Panc1 (cell line): ENCODE results near the gene ZNF124. TPM values are rescaled to one million over a fixed set of nuclear protein-coding genes. Genes with fewer than 3 reads are reported as not detected.

Experiments used
- ATAC-seq: fragments of 200-7000 bp; cut with Tn5 transposase; 2 replicates; pipeline ENCODE4 v1.9.1; 2020; ENCODE audit warnings: mild to moderate bottlenecking, moderate library complexity
- BruUV-seq: library from RNA; stranded (reverse); fragments of 400-500 nt; replicated peaks from 2 replicates; lab custom pipeline; 2021; lab: Mats Ljungman, UMichigan
- CTCF ChIA-PET: fragments of 300-600 bp; sonication (Branson Sonifier 250); formaldehyde crosslinking; loops from one replicate; lab custom pipeline; 2022; ENCODE audit warnings: antibody characterized with exemption; lab: Charles Lee
- POLR2A ChIA-PET: fragments of 300-600 bp; sonication (Branson Sonifier 250); formaldehyde crosslinking; loops from one replicate; lab custom pipeline; 2022; ENCODE audit warnings: antibody characterized with exemption; lab: Charles Lee
- DNase-seq: peaks from one replicate; pipeline ENCODE4 v3.0.0-alpha.2; 2010; ENCODE audit warnings: low read depth, low spot score
- H3K27ac ChIP-seq: 2 replicates; pipeline ENCODE4 v1.5.1; 2011; ENCODE audit warnings: mild to moderate bottlenecking, low read length, inconsistent platforms
- H3K27me3 ChIP-seq: fragments of 200-500 bp; sonication (Bioruptor generic); 2 replicates; pipeline ENCODE4 v1.6.0; 2014; ENCODE audit warnings: low read length, inconsistent platforms; ENCODE audit not compliant: control insufficient read depth, insufficient read depth
- H3K36me3 ChIP-seq: fragments of 200-500 bp; sonication (Bioruptor generic); 2 replicates; pipeline ENCODE4 v1.5.1; 2014; ENCODE audit warnings: inconsistent platforms, mild to moderate bottlenecking, low read length, moderate library complexity; ENCODE audit not compliant: control insufficient read depth, insufficient read depth
- H3K4me1 ChIP-seq: 2 replicates; pipeline ENCODE4 v1.5.1; 2011; ENCODE audit warnings: inconsistent platforms, mild to moderate bottlenecking, low read length, moderate library complexity; ENCODE audit not compliant: control insufficient read depth, insufficient read depth
- H3K4me3 ChIP-seq, 2 experiments: 2 replicates each; pipeline ENCODE4 v1.5.1; 2011 to 2012; ENCODE audit warnings: low read depth in 2 of 2, low read length in 2 of 2, mild to moderate bottlenecking in 2 of 2, inconsistent platforms in 1 of 2, moderate library complexity in 1 of 2
- H3K9me3 ChIP-seq: fragments of 200-500 bp; sonication (Bioruptor generic); 2 replicates; pipeline ENCODE4 v1.5.1; 2014; ENCODE audit warnings: low read depth, mild to moderate bottlenecking, inconsistent platforms, low read length, moderate library complexity; ENCODE audit not compliant: control insufficient read depth, insufficient read depth
- POLR2AphosphoS5 ChIP-seq: IDR thresholded peaks from 2 replicates; pipeline ENCODE4 v1.6.1; 2012; ENCODE audit warnings: mild to moderate bottlenecking, low read depth, low read length, moderate library complexity
- SIN3A ChIP-seq: IDR thresholded peaks from 2 replicates; pipeline ENCODE4 v1.6.1; 2012; ENCODE audit warnings: low read depth, mild to moderate bottlenecking, low read length, moderate library complexity, borderline replicate concordance; ENCODE audit not compliant: insufficient read depth
- TCF7L2 ChIP-seq: IDR thresholded peaks from 2 replicates; pipeline ENCODE4 v1.6.1; 2011; ENCODE audit warnings: mild to moderate bottlenecking, low read depth, low read length, inconsistent platforms
- in situ Hi-C: cut with HindIII; loops from 2 replicates; pipeline ENCODE4 v1.10.0; 2016; ENCODE audit warnings: low sequenced_read_pairs, low pct_unique_long_range_greater_than_20kb
- intact Hi-C: fragments of 100-400 bp; cut with micrococcal nuclease; formaldehyde crosslinking; loops from one replicate; pipeline ENCODE4 v1.10.0; 2022; ENCODE audit not compliant: unreplicated experiment
- total RNA-seq: library from RNA; stranded (reverse); gene quantifications from one replicate; pipeline ENCODE4 v1.2.1, GENCODE V29; 2021; ENCODE audit not compliant: unreplicated experiment
- TF ChIP-seq, protein P1 (sequence below), 2 experiments: IDR thresholded peaks; 2 replicates each; pipeline ENCODE4 v1.6.1; 2011 to 2012; ENCODE audit warnings: low read depth in 2 of 2, control low read depth in 1 of 2, low read length in 1 of 2, mild to moderate bottlenecking in 1 of 2, moderate library complexity in 1 of 2; ENCODE audit not compliant: insufficient read depth in 1 of 2
- TF ChIP-seq, protein P2 (sequence below): fragments of 450-650 bp; IDR thresholded peaks from 2 replicates; pipeline ENCODE4 v1.5.1; 2017; ENCODE audit warnings: mild to moderate bottlenecking

Gene ZNF124
- total RNA-seq, 1 experiment from 2014 or later: 18.6 TPM

DNA sequence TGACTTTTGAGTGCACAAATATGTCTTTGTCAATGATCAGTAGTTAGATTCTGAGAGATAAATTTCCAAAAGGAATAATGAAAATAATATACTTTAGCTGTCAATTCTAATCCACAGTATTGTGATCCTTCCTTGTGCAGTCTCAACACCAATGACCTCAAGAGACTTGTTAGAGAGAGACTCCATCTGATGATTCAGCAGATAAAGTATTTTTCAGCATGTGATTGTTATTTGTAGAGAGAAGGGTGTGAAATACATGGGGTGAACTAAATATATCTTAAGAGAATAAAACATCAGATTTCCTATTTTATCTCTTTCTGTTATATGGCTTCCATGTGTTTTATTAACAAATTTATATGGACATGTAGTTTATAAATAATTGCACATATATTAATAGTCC is 5.9 kb upstream of the ZNF124 start:
- BruUV-seq: no TSS peak
- in situ Hi-C loops: no loop called here
- TF ChIP-seq, protein P1, sequence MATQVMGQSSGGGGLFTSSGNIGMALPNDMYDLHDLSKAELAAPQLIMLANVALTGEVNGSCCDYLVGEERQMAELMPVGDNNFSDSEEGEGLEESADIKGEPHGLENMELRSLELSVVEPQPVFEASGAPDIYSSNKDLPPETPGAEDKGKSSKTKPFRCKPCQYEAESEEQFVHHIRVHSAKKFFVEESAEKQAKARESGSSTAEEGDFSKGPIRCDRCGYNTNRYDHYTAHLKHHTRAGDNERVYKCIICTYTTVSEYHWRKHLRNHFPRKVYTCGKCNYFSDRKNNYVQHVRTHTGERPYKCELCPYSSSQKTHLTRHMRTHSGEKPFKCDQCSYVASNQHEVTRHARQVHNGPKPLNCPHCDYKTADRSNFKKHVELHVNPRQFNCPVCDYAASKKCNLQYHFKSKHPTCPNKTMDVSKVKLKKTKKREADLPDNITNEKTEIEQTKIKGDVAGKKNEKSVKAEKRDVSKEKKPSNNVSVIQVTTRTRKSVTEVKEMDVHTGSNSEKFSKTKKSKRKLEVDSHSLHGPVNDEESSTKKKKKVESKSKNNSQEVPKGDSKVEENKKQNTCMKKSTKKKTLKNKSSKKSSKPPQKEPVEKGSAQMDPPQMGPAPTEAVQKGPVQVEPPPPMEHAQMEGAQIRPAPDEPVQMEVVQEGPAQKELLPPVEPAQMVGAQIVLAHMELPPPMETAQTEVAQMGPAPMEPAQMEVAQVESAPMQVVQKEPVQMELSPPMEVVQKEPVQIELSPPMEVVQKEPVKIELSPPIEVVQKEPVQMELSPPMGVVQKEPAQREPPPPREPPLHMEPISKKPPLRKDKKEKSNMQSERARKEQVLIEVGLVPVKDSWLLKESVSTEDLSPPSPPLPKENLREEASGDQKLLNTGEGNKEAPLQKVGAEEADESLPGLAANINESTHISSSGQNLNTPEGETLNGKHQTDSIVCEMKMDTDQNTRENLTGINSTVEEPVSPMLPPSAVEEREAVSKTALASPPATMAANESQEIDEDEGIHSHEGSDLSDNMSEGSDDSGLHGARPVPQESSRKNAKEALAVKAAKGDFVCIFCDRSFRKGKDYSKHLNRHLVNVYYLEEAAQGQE (IDR thresholded peaks at IDR 0.05; ENCODE audit: insufficient read depth in 1 of 2, low read depth in 2 of 2, low read length in 1 of 2): no peak
- TF ChIP-seq SIN3A: no peak
- TF ChIP-seq POLR2AphosphoS5: no peak
- no peak for TF ChIP-seq TCF7L2
- TF ChIP-seq, protein P2, sequence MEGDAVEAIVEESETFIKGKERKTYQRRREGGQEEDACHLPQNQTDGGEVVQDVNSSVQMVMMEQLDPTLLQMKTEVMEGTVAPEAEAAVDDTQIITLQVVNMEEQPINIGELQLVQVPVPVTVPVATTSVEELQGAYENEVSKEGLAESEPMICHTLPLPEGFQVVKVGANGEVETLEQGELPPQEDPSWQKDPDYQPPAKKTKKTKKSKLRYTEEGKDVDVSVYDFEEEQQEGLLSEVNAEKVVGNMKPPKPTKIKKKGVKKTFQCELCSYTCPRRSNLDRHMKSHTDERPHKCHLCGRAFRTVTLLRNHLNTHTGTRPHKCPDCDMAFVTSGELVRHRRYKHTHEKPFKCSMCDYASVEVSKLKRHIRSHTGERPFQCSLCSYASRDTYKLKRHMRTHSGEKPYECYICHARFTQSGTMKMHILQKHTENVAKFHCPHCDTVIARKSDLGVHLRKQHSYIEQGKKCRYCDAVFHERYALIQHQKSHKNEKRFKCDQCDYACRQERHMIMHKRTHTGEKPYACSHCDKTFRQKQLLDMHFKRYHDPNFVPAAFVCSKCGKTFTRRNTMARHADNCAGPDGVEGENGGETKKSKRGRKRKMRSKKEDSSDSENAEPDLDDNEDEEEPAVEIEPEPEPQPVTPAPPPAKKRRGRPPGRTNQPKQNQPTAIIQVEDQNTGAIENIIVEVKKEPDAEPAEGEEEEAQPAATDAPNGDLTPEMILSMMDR: no peak

DNA sequence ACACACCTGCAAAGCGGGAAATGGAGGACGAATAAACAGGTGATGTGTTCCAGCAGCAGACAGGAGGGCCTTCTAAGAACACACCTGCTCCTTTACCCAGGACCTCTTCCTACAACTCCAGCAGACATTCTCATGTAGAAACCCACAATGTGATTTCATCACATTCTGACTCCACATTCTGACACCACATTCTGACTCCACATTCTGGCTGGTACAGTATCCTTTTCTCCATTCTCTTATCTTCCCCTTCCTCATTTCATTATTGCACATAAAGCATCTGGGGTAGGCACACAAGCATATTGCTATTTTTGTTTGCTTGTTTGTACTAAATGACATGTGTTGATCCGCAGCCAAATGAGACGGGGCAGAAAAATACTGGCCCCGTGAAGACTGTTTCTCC is 3.6 kb upstream of the ZNF124 start:
- ATAC-seq: no peak
- CTCF ChIA-PET: no interaction called here

More for the DNA sequence above, 5.9 kb upstream of the ZNF124 start:
- no peaks in the 10 kb centered on the region for H3K27me3 ChIP-seq
- POLR2A ChIA-PET: no interaction called here
- ATAC-seq: no peak
- no peaks in the 10 kb centered on the region for H3K4me1 ChIP-seq
- no peak overlapping the region for H3K27ac ChIP-seq
- no peaks in the 10 kb centered on the region for H3K9me3 ChIP-seq
- no peak overlapping the region for H3K4me3 ChIP-seq
- intact Hi-C loops: no loop called here
- no peaks in the 10 kb centered on the region for H3K36me3 ChIP-seq
- no peak for DNase-seq
- CTCF ChIA-PET: no interaction called here

More for the DNA sequence above, 3.6 kb upstream of the ZNF124 start:
- Histone ChIP-seq H3K4me1 (no peaks in the 10 kb centered on the region), H3K9me3 (no peaks in the 10 kb centered on the region), H3K27ac (no peak overlapping the region), H3K27me3 (no peaks in the 10 kb centered on the region), H3K4me3 (no peak overlapping the region), H3K36me3 (no peaks in the 10 kb centered on the region)
- in situ Hi-C loops: no loop called here
- no peak for DNase-seq
- POLR2A ChIA-PET: no interaction called here
- intact Hi-C loops: no loop called here
- TF ChIP-seq, protein P2: no peak
- TF ChIP-seq, protein P1 (IDR thresholded peaks at IDR 0.05; ENCODE audit: insufficient read depth in 1 of 2, low read depth in 2 of 2, low read length in 1 of 2): no peak
- TF ChIP-seq TCF7L2 (no peak), POLR2AphosphoS5 (no peak), SIN3A (no peak)
- no TSS peak for BruUV-seq
